Stimulated activated naive CD4-positive, alpha-beta T cell (primary cell): ENCODE measurements around the gene UHRF1.
A peak's percentile ranks its signal among the peaks of the same experiment; 100 is the strongest.

Experiments used
- DNase-seq, 6 experiments: peaks; one replicate each; lab custom pipeline; 2025; lab: John Stamatoyannopoulos, UW

The UHRF1 gene

GRCh38 chr19:4988770-4989251 lies 79.5 kb downstream of the UHRF1 start:
- DNase-seq = no peak

GRCh38 chr19:4990306-4990705 lies 81.0 kb downstream of the UHRF1 start:
- DNase-seq = no peak

GRCh38 chr19:4991538-4991937 lies 82.2 kb downstream of the UHRF1 start:
- DNase-seq = no peak

GRCh38 chr19:4991996-4992698 lies 82.8 kb downstream of the UHRF1 start:
- no peak for DNase-seq

- no peak for DNase-seq
Measured at GRCh38 chr19:4993683-4994082, 84.4 kb downstream of the UHRF1 start.

- no peak for DNase-seq
Measured at GRCh38 chr19:4996701-4997100, 87.4 kb downstream of the UHRF1 start.

- no peak for DNase-seq
Measured at GRCh38 chr19:4997297-4997696, 88.0 kb downstream of the UHRF1 start.

GRCh38 chr19:5000120-5000611 lies 90.9 kb downstream of the UHRF1 start:
- DNase-seq = no peak

- DNase-seq = peak in 2 of 6 experiments; percentile 17 to 18
Measured at GRCh38 chr19:5001615-5002014, 92.3 kb downstream of the UHRF1 start.

GRCh38 chr19:5002143-5002542 lies 92.8 kb downstream of the UHRF1 start:
- no peak for DNase-seq

GRCh38 chr19:5003781-5004180 lies 94.5 kb downstream of the UHRF1 start:
- DNase-seq = no peak

- no peak for DNase-seq
Measured at GRCh38 chr19:5005096-5005495, 95.8 kb downstream of the UHRF1 start.

GRCh38 chr19:5006201-5006600 lies 96.9 kb downstream of the UHRF1 start:
- no peak for DNase-seq

GRCh38 chr19:5006821-5007220 lies 97.5 kb downstream of the UHRF1 start:
- DNase-seq = no peak
